IMR-90 (cell line): ENCODE data around the gene OR11G2. TPM values are rescaled to one million over a fixed set of nuclear protein-coding genes. Genes with fewer than 3 reads are reported as not detected.

Source experiments
- microRNA-seq, 2 experiments: library from miRNA; stranded (forward) in 1 of 2; unstranded in 1 of 2; fragments of 10-50 nt in 1 of 2; fragments of <30 nt in 1 of 2; gene quantifications in 1 of 2; microRNA quantifications in 1 of 2; one replicate each; pipeline versions ENCODE3 to v1.1.0; 2013 to 2020; ENCODE audit not compliant: insufficient read depth in 1 of 2, insufficient read length in 1 of 2, unreplicated experiment in 1 of 2
- polyA plus RNA-seq, 3 experiments: library from polyadenylated mRNA; depleted of rRNA; stranded (reverse); fragments of >200 nt; gene quantifications; 2 replicates each; pipeline ENCODE4 v1.2.3, GENCODE V29; 2012; ENCODE audit warnings: low replicate concordance in 1 of 3
- small RNA-seq, 5 experiments: library from RNA; depleted of rRNA; stranded (forward); fragments of <200 nt; gene quantifications; one replicate each; pipeline ENCODE3, GENCODE V24; 2012
- total RNA-seq: library from RNA; depleted of rRNA; stranded (reverse); fragments of >200 nt; gene quantifications from 2 replicates; pipeline ENCODE4 v1.2.3, GENCODE V29; 2012; rRNA removed

OR11G2 gene
- total and polyA plus RNA-seq, 2 of the 4 experiments (the other 2 are of a cell fraction) = not detected

Small RNA genes lying within 50 kb of the gene (microRNA-seq; reads per million reads assigned to microRNA genes)
- gene GTF2IP22 (ENCODE audit: insufficient read depth, insufficient read length) = not detected

Small RNA genes lying within 50 kb of the gene (small RNA-seq; reads per million reads assigned to genes)
- gene GTF2IP22 = 0 reads per million in 5 experiments

Other genes with a start within 250 kb of the OR11G2 start
- gene OR4K15, start 215.3 kb upstream of the OR11G2 start, total RNA-seq = not detected in 2 replicates
- not detected in 2 replicates for gene OR4K15, start 215.3 kb upstream of the OR11G2 start, polyA plus RNA-seq (2012; rRNA removed)
- gene OR4Q2, start 188.7 kb upstream of the OR11G2 start, total RNA-seq = not detected in 2 replicates
- not detected in 2 replicates for gene OR4Q2, start 188.7 kb upstream of the OR11G2 start, polyA plus RNA-seq (2012; rRNA removed)
- gene OR4K14, start 171.6 kb upstream of the OR11G2 start, total RNA-seq = not detected in 2 replicates
- gene OR4K14, start 171.6 kb upstream of the OR11G2 start, polyA plus RNA-seq (2012; rRNA removed) = not detected in 2 replicates
- not detected in 2 replicates for gene OR4K13, start 154.9 kb upstream of the OR11G2 start, total RNA-seq
- gene OR4K13, start 154.9 kb upstream of the OR11G2 start, polyA plus RNA-seq (2012; rRNA removed) = not detected in 2 replicates
- not detected in 2 replicates for gene OR4L1, start 130.9 kb upstream of the OR11G2 start, total RNA-seq
- gene OR4L1, start 130.9 kb upstream of the OR11G2 start, polyA plus RNA-seq (2012; rRNA removed) = not detected in 2 replicates
- not detected in 2 replicates for gene OR4K17, start 80.2 kb upstream of the OR11G2 start, total RNA-seq
- gene OR4K17, start 80.2 kb upstream of the OR11G2 start, polyA plus RNA-seq (2012; rRNA removed) = not detected in 2 replicates
- gene OR4N5, start 52.1 kb upstream of the OR11G2 start, total RNA-seq = not detected in 2 replicates
- not detected in 2 replicates for gene OR4N5, start 52.1 kb upstream of the OR11G2 start, polyA plus RNA-seq (2012; rRNA removed)
- gene OR11H6, start 32.8 kb downstream of the OR11G2 start, total RNA-seq = not detected in 2 replicates
- not detected in 2 replicates for gene OR11H6, start 32.8 kb downstream of the OR11G2 start, polyA plus RNA-seq (2012; rRNA removed)
- not detected in 2 replicates for gene OR11H7, start 38.1 kb downstream of the OR11G2 start, total RNA-seq
- gene OR11H7, start 38.1 kb downstream of the OR11G2 start, polyA plus RNA-seq (2012; rRNA removed) = not detected in 2 replicates
- not detected in 2 replicates for gene OR11H4, start 48.4 kb downstream of the OR11G2 start, total RNA-seq
- not detected in 2 replicates for gene OR11H4, start 48.4 kb downstream of the OR11G2 start, polyA plus RNA-seq (2012; rRNA removed)
- gene TTC5, start 115.1 kb downstream of the OR11G2 start, total RNA-seq = 28.6 and 29.4 TPM in 2 replicates
- 9.8 and 11.4 TPM in 2 replicates for gene TTC5, start 115.1 kb downstream of the OR11G2 start, polyA plus RNA-seq (2012; rRNA removed)
- 34.6 and 35.0 TPM in 2 replicates for gene CCNB1IP1, start 142.4 kb downstream of the OR11G2 start, total RNA-seq
- gene CCNB1IP1, start 142.4 kb downstream of the OR11G2 start, polyA plus RNA-seq (2012; rRNA removed) = 23.0 and 27.5 TPM in 2 replicates
- 11.7 TPM in 2 replicates for gene PARP2, start 152.7 kb downstream of the OR11G2 start, total RNA-seq
- gene PARP2, start 152.7 kb downstream of the OR11G2 start, polyA plus RNA-seq (2012; rRNA removed) = 18.3 and 19.1 TPM in 2 replicates
- 7.8 and 12.4 TPM in 2 replicates for gene TEP1, start 222.6 kb downstream of the OR11G2 start, total RNA-seq
- gene TEP1, start 222.6 kb downstream of the OR11G2 start, polyA plus RNA-seq (2012; rRNA removed) = 9.8 and 10.7 TPM in 2 replicates
- gene KLHL33, start 245.3 kb downstream of the OR11G2 start, total RNA-seq = under 0.01 TPM in 2 replicates
- gene KLHL33, start 245.3 kb downstream of the OR11G2 start, polyA plus RNA-seq (2012; rRNA removed) = 0.03 TPM in 2 replicates